Nephron progenitor cell (in vitro differentiated cells): ENCODE results near the gene ATG9A.

Source experiments
- DNase-seq: peaks from one replicate; pipeline ENCODE4 v3.0.0; 2021
- H3K27ac Mint-ChIP-seq: 2 replicates; pipeline ENCODE4 v1.8.0; 2021; ENCODE audit warnings: mild to moderate bottlenecking, moderate library complexity, mixed read lengths
- H3K27me3 Mint-ChIP-seq: 2 replicates; pipeline ENCODE4 v1.8.0; 2021; ENCODE audit warnings: mild to moderate bottlenecking, low read depth, mixed read lengths; ENCODE audit not compliant: poor library complexity
- H3K36me3 Mint-ChIP-seq: 2 replicates; pipeline ENCODE4 v1.8.0; 2021; ENCODE audit warnings: low read depth, mixed read lengths
- H3K4me1 Mint-ChIP-seq: 2 replicates; pipeline ENCODE4 v1.8.0; 2021; ENCODE audit warnings: mixed read lengths
- H3K4me3 Mint-ChIP-seq: 2 replicates; pipeline ENCODE4 v1.8.0; 2021; ENCODE audit warnings: mild to moderate bottlenecking, moderate library complexity, mixed read lengths
- H3K9me3 Mint-ChIP-seq: 2 replicates; pipeline ENCODE4 v1.8.0; 2021; ENCODE audit warnings: mild to moderate bottlenecking, moderate library complexity, mixed read lengths
- TF ChIP-seq, protein P1 (sequence below): fragments of 200-600 bp; sonication (generic); IDR thresholded peaks from 2 replicates; pipeline ENCODE4 v1.5.0; 2021; ENCODE audit warnings: antibody characterized with exemption

The ATG9A gene

DNA sequence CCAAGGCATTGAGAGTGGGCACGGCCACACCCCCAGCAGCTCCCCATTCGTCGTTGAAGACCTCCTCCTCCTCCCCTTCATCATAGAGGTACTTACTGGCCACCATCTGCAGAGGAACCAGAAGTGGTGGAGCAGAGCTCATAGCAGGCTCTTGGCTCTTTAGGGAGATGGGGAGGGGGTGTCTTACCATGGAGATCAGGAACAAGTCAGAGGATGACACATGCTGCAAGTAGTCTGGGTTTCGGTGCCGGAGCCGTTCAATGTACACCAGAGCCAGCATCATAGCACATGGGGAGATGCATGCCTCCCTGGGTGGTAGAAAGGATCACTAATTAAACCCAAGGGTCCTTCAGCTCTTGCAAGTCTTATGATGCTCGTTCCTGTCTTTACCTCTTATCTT, 54.6 kb downstream of the ATG9A start:
- peaks cover 6% of the 10 kb centered on the region for H3K27me3 Mint-ChIP-seq
- TF ChIP-seq, protein P1, sequence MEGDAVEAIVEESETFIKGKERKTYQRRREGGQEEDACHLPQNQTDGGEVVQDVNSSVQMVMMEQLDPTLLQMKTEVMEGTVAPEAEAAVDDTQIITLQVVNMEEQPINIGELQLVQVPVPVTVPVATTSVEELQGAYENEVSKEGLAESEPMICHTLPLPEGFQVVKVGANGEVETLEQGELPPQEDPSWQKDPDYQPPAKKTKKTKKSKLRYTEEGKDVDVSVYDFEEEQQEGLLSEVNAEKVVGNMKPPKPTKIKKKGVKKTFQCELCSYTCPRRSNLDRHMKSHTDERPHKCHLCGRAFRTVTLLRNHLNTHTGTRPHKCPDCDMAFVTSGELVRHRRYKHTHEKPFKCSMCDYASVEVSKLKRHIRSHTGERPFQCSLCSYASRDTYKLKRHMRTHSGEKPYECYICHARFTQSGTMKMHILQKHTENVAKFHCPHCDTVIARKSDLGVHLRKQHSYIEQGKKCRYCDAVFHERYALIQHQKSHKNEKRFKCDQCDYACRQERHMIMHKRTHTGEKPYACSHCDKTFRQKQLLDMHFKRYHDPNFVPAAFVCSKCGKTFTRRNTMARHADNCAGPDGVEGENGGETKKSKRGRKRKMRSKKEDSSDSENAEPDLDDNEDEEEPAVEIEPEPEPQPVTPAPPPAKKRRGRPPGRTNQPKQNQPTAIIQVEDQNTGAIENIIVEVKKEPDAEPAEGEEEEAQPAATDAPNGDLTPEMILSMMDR = no peak
- DNase-seq = no peak

GRCh38 chr2:219174146-219174545, 55.3 kb downstream of the ATG9A start:
- no peak overlapping the region for H3K27ac Mint-ChIP-seq
- H3K36me3 Mint-ChIP-seq = peaks cover 8% of the 10 kb centered on the region
- H3K9me3 Mint-ChIP-seq = no peaks in the 10 kb centered on the region
- TF ChIP-seq, protein P1 = no peak
- DNase-seq = no peak
- H3K27me3 Mint-ChIP-seq = peaks cover 11% of the 10 kb centered on the region
- H3K4me1 Mint-ChIP-seq = peaks cover 35% of the 10 kb centered on the region
- H3K4me3 Mint-ChIP-seq = peak overlapping the region; percentile 51

More for the DNA sequence above, 54.6 kb downstream of the ATG9A start:
- no peaks in the 10 kb centered on the region for H3K9me3 Mint-ChIP-seq
- peak overlapping the region; percentile 51 for H3K4me3 Mint-ChIP-seq
- peaks cover 8% of the 10 kb centered on the region for H3K36me3 Mint-ChIP-seq
- H3K4me1 Mint-ChIP-seq = peaks cover 40% of the 10 kb centered on the region
- H3K27ac Mint-ChIP-seq = no peak overlapping the region

DNA sequence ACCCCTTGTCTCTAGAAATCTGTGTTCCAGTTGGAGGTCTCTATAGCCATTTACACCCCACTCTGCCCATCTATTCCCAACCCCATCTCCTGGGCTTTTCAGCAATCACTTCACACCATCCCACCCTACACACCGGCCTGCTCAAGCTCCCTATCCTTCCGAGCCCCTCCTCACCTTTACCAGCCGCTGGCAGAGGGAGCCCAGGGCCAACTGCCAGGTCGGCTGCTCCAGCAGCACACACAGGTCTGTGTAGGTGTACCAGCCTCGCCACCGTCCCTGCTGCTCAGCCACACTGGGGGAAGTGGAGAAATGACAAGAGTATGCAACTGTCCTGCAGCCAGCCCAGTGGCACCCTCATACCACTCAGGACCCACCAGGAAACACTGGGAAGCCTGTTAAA, 56.3 kb downstream of the ATG9A start:
- H3K27ac Mint-ChIP-seq = no peak overlapping the region
- no peaks in the 10 kb centered on the region for H3K9me3 Mint-ChIP-seq
- DNase-seq = no peak
- H3K27me3 Mint-ChIP-seq = peaks cover 19% of the 10 kb centered on the region
- TF ChIP-seq, protein P1 = no peak
- H3K4me3 Mint-ChIP-seq = no peak overlapping the region
- peaks cover 8% of the 10 kb centered on the region for H3K36me3 Mint-ChIP-seq
- H3K4me1 Mint-ChIP-seq = peaks cover 29% of the 10 kb centered on the region

- DNase-seq = no peak
- peaks cover 8% of the 10 kb centered on the region for H3K36me3 Mint-ChIP-seq
- peaks cover 19% of the 10 kb centered on the region for H3K27me3 Mint-ChIP-seq
- TF ChIP-seq, protein P1 = no peak
- H3K9me3 Mint-ChIP-seq = no peaks in the 10 kb centered on the region
- no peak overlapping the region for H3K27ac Mint-ChIP-seq
- H3K4me3 Mint-ChIP-seq = no peak overlapping the region
- peaks cover 31% of the 10 kb centered on the region for H3K4me1 Mint-ChIP-seq
Measured at GRCh38 chr2:219172231-219173154, 56.9 kb downstream of the ATG9A start.

- peaks cover 19% of the 10 kb centered on the region for H3K27me3 Mint-ChIP-seq
- peaks cover 25% of the 10 kb centered on the region for H3K4me1 Mint-ChIP-seq
- no peak overlapping the region for H3K27ac Mint-ChIP-seq
- DNase-seq = peak; percentile 30
- peaks cover 8% of the 10 kb centered on the region for H3K36me3 Mint-ChIP-seq
- TF ChIP-seq, protein P1 = peak; percentile 73
- H3K9me3 Mint-ChIP-seq = no peaks in the 10 kb centered on the region
- no peak overlapping the region for H3K4me3 Mint-ChIP-seq
Measured at GRCh38 chr2:219171231-219171651, 58.2 kb downstream of the ATG9A start.
